PC-9 (cell line): ENCODE data around the gene RPS25.

ENCODE experiments used
- EZH2 ChIP-seq: fragments of 200-600 bp; sonication (generic); IDR thresholded peaks from 2 replicates; pipeline ENCODE4 v1.8.0; 2017; ENCODE audit warnings: antibody characterized with exemption, low read depth
- TF ChIP-seq, protein P1 (sequence below): fragments of 200-600 bp; sonication (generic); conservative IDR thresholded peaks from 2 replicates; pipeline ENCODE4 v1.6.1; 2017; ENCODE audit warnings: mixed run types, antibody characterized with exemption, mild to moderate bottlenecking, moderate library complexity

DNA sequence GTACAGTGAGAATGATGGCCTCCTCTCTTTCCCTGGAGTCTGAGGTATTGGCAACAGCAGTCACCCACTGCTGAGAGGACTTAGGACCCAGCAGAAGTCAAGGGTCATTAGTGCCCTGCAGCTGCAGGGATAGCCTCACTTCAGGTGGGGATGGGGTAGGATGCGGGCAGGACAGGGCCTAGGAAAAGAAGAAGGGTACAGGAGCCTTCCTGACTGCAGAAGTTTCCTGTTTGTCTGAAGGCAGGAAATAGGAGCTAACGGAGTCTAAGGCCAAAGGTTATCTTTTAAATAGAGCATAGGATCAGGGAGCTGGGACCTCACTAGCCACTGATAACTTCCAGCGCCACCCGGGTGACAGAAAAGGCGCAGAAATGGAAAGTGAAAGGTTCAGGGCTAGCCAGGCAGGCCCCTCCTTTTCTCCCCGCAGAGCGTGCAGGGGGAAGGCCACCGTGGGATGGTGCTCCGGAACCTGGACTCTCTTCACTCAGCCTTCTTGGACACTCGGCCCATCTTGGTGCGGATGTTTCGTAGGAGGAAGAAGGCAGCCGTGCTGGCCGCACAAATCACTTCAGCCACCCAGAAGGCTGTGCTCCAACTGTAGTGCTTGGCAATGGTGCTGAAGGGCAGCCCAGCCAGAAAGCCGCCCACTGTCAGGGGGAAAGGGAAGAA is 6.4 kb upstream of the RPS25 start:
- TF ChIP-seq, protein P1, sequence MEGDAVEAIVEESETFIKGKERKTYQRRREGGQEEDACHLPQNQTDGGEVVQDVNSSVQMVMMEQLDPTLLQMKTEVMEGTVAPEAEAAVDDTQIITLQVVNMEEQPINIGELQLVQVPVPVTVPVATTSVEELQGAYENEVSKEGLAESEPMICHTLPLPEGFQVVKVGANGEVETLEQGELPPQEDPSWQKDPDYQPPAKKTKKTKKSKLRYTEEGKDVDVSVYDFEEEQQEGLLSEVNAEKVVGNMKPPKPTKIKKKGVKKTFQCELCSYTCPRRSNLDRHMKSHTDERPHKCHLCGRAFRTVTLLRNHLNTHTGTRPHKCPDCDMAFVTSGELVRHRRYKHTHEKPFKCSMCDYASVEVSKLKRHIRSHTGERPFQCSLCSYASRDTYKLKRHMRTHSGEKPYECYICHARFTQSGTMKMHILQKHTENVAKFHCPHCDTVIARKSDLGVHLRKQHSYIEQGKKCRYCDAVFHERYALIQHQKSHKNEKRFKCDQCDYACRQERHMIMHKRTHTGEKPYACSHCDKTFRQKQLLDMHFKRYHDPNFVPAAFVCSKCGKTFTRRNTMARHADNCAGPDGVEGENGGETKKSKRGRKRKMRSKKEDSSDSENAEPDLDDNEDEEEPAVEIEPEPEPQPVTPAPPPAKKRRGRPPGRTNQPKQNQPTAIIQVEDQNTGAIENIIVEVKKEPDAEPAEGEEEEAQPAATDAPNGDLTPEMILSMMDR: no peak
- TF ChIP-seq EZH2: no peak
